Measurements from ENCODE around the gene SLC27A1.
"Not testable (repeated sequence)": the region's sequence is repeated elsewhere in the genome, so short reads cannot be mapped to it uniquely, and the experiment has no call there.

SLC27A1 gene

GRCh38 chr19:17487284-17488121, 17.2 kb downstream of the SLC27A1 start:
- DNase-seq (ENCODE audit: low read depth) = no peak

- DNase-seq (ENCODE audit: low read depth) = peak; percentile 69
These were observed 18.5 kb downstream of the SLC27A1 start for GRCh38 chr19:17488593-17489391.

GRCh38 chr19:17489392-17490030, 19.2 kb downstream of the SLC27A1 start:
- no peak for DNase-seq (ENCODE audit: low read depth)

GRCh38 chr19:17490411-17490810, 20.1 kb downstream of the SLC27A1 start:
- no peak for DNase-seq (ENCODE audit: low read depth)

DNA sequence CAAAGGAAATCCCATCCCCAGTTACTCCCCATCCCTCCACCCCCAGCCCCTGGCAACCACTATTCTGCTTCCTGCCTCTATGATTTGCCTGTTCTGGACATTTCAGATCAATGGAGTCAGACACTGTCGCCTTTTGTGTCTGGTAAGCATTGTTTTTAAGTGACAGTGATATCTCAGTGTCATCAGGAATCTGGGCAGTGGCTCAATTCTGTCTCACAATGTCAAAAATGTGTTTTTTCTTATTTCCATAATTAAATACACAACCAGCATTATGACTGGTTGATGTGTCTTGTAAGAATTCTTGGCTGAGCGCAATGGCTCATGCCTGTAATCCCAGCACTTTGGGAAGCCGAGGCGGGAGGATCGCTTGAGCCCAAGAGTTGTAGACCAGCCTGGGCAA, 21.0 kb downstream of the SLC27A1 start:
- no peak for DNase-seq (ENCODE audit: low read depth)

DNA sequence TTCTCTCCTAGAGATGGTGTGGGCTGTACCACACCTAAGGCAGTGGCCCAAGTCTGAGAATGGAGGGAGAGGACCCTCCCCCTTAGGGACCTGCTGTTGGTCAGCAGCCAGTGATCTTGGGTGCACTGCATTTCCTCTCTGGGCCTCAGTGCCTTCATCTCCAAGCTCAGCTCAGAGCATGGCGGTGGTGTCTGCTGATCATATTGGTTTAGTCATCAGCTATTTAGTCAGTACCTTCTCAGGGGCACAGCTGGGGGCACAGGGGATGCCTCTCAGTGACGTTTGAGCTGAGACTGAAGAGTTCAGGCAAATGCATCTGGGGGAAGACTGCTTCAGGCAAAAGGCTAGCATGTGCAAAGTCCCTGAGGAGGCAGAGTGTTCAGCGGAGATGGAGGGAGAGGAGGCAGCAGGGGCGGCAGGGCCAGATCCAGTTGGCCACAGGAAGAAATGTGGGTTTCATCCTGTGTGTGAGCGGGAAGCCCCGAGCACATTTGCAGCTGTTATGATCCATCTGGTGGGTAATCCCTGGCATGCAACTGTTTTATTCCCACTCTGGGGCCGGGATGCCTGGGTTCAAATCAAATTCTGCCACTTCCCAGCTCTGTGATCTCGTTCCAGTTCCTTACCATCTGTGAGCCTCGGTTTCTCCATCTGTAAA, 25.4 kb downstream of the SLC27A1 start:
- no peak for DNase-seq (ENCODE audit: low read depth)

GRCh38 chr19:17496337-17496997, 26.1 kb downstream of the SLC27A1 start:
- peak; percentile 69 for DNase-seq (ENCODE audit: low read depth)

DNA sequence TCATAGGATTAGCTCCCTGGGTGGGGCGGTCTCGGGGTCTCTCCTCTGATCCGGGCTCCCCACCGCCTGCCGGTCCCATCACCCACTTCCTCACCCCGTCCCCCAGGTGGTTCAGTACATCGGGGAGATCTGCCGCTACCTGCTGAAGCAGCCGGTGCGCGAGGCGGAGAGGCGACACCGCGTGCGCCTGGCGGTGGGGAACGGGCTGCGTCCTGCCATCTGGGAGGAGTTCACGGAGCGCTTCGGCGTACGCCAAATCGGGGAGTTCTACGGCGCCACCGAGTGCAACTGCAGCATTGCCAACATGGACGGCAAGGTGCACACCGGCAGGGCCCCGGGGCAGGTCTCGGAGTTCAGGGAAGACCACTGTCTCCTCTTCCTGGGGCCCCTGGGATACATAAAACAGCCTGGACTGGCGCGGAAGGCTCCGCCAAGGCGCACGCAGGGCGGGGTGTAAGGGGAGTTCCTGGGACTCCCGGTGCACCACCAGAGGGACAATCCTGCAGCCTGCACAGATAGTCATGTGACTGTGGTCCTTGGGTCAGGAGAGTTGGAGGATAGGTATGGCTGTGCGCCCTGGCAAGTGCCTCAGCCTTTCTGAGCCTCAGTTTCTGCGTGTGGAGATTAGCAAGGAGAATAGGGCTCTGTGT, 26.9 kb downstream of the SLC27A1 start:
- no peak for DNase-seq (ENCODE audit: low read depth)

GRCh38 chr19:17499025-17499424, 28.7 kb downstream of the SLC27A1 start:
- DNase-seq (ENCODE audit: low read depth) = not testable (repeated sequence)

DNA sequence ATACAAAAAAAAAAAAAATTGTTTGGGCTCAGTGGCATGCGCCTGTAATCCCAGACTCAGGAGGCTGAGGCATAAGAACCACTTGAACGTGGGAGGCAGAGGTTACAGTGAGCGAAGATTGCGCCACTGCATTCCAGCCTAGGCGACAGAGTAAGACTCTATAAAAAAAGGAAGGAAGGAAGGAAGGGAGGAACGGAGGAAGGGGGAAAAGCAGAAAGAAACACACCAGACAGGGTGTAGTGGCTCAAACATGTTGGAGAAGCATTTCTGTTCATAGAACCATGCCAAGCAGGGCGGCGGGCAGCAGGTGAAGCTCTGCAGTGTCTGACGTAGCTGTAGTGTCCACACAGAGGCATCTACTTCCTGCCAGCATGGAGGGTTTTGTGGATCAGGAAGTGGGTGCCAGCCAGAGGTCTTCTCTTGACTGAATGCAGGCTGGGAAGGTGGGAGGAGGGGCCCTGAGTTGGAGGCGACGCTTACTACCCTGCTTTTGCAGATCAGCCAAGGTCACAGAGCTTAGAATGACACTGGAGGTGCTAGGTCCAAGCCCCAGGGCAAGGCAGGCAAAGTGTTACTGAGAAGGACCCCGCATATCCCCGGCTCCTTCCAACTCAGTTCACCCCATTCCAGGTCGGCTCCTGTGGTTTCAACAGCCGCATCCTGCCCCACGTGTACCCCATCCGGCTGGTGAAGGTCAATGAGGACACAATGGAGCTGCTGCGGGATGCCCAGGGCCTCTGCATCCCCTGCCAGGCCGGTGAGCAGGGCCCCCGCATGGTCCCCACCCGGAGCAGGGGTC, 29.5 kb downstream of the SLC27A1 start:
- DNase-seq (ENCODE audit: low read depth) = no peak

DNA sequence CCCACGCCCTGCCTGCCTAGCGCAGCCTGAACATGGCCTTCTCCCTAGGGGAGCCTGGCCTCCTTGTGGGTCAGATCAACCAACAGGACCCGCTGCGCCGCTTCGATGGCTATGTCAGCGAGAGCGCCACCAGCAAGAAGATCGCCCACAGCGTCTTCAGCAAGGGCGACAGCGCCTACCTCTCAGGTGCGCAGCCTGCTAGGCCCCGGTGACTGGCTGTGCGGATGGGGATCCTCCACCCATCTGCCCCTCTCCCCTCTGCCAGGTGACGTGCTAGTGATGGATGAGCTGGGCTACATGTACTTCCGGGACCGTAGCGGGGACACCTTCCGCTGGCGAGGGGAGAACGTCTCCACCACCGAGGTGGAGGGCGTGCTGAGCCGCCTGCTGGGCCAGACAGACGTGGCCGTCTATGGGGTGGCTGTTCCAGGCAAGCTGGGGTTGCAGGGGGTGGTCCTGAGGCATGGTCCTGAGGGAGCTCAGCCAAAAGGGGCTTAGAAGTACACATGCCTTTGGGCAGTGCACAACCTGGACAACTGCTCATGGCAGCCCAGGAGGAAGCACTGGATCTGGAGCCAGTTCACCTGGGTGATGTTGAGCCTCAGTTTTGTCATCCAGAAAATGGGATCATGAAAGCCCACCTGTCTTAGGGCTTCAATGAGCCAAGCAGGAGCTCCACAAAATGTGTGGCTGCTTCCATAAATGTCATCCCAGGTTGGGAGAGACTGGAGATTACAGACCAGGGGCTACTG, 30.3 kb downstream of the SLC27A1 start:
- DNase-seq (ENCODE audit: low read depth) = no peak

DNA sequence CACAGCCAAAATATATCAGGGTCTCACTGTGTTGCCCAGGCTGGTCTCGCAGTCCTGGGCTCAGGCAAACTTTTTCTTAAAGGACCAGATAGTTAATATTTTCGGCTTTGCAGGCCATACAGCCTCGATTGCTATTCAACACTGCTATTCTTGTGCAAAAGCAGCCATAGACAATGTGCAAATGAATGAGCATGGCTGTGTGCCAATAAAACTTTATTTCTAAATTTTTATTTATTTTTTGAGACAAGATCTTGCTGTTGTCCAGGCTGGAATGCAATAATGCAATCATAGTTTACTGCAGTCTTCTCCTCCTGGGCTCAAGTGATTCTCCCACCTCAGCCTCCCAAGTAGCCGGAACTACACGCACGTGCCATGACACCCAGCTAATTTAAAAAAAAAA, 32.9 kb downstream of the SLC27A1 start:
- no peak for DNase-seq (ENCODE audit: low read depth)

DNA sequence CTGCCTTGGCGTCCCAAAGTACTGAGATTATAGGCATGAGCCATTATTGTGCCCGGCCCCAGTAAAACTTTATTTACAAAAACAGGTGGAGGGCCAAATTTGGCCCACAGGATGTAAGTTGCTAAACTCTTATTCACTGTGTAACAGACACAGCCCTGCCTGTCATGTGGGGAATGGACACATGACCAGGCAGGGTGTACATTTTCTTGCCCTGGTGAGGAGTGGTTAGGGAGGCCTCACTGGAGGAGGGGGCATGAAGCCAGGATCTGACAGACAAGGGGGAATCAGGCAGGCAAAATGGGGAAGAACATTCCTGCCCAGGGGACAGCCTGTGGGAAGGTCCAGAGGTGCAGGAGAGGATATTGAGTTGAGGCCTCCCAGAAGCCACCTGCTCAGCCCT, 33.7 kb downstream of the SLC27A1 start:
- DNase-seq (ENCODE audit: low read depth) = no peak

GRCh38 chr19:17504456-17504855, 34.1 kb downstream of the SLC27A1 start:
- DNase-seq (ENCODE audit: low read depth) = no peak

- DNase-seq (ENCODE audit: low read depth) = no peak
These were observed 34.9 kb downstream of the SLC27A1 start for GRCh38 chr19:17505223-17505622.

- no peak for DNase-seq (ENCODE audit: low read depth)
These were observed 36.4 kb downstream of the SLC27A1 start for GRCh38 chr19:17506745-17507144.

GRCh38 chr19:17508558-17508933, 38.2 kb downstream of the SLC27A1 start:
- DNase-seq (ENCODE audit: low read depth) = not testable (repeated sequence)

DNA sequence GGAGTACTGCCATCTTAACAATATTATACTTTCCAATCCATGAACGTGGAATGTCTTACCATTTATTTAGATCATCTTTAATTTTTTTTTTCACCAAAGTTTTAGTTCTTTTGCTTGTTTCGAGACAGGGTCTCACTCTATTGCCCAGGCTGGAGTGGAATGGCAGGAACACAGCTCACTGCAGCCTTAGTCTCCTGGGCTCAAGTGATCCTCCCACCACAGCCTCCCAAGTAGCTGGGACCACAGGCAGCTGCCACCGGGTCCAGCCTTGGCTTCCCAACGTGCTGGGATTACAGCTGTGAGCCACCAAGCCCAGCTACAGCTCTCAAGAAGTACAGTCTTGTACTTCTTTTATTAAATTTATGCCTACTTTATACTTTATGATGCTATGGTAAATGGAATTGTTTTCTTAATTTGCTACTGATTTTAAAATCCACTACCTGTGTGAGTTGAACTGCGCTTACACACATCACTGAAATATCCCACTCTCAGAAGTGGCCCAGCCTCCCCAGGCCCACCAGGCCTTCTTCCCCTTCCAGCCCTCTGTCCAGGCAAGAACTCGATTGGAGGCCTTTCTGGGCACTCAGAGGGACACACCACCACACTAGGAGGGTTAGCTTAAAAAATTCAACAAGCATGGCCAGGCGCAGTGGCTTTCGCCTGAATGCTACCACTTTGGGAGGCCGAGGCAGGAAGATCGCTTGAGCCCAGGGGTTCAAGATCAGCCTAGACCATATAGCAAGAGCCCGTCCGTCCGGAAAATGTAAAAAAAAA, 40.1 kb downstream of the SLC27A1 start:
- DNase-seq (ENCODE audit: low read depth) = no peak
